Myocyte (in vitro differentiated cells): Measurements from ENCODE around the gene KCNJ2. TPM values are rescaled to one million over a fixed set of nuclear protein-coding genes. Genes with fewer than 3 reads are reported as not detected.
A peak's percentile ranks its signal among the peaks of the same experiment; 100 is the strongest.

Experiments used
- DNase-seq: peaks from one replicate; pipeline ENCODE4 v3.0.0-alpha.2; 2012; ENCODE audit warnings: low read depth
- total RNA-seq: library from RNA; depleted of rRNA; stranded (reverse); fragments of >200 nt; gene quantifications from 2 replicates; pipeline ENCODE4 v1.2.3, GENCODE V29; 2014

The KCNJ2 gene
- total RNA-seq, 1 donor from 2014 or later, result 97.0 TPM

GRCh38 chr17:70158591-70158990, 10.7 kb upstream of the KCNJ2 start:
- no peak for DNase-seq

DNA sequence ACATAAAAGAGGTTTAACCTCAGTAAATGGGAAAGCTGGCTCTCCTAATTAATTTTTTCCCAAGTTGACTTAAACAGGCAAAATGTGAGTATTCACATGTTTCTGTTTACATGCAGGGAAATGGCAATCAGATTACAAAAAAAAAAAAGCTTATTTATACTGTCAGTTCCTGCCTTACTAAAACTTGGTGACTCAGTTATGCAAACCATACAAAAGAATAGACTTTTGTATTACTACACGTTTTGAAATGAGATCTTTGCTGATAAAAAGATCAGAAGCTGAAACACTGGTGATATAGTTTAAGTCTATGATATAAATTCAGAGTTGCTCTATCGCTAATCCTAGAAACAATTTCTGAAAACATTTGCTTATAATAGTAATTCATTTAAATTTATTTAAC, 9.4 kb upstream of the KCNJ2 start:
- no peak for DNase-seq

DNA sequence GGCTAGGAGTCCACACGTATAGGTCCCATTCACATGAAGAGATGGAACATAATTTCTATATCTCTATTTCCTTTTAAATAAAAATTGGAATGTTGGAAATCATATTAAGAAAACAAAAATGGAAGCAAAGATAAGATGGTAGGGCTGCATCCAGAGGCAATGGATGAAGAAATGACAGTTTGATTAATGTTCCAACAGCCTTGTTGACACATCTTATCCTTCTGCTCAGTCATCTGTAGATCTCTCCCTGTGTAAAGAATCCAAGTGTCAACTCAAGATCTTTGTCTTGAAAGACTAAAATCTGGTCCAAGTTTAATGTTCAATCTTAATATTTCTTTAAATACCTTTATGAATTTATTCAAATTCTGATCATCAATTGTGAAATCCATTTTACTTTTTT, 7.8 kb upstream of the KCNJ2 start:
- no peak for DNase-seq

DNA sequence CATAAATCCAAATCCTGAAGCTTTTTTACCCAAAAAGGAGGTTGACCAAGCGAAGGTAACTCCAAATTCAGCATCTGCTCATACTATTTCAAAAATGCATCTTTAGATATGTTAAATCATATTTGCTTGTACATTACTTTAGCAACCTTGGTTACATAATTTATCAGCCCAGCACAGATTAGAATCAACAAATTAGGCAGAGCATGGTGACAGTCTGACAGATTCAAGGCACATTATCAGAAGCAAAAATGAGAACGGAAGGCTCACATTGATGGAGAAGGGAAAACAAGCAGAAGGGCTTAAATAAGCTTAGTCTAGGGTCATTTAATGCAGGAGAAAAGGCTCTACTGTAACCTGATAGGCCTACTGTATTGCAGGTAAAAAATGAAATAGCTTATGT, 3.9 kb upstream of the KCNJ2 start:
- DNase-seq, result no peak

GRCh38 chr17:70166615-70167014, 2.7 kb upstream of the KCNJ2 start:
- DNase-seq, result no peak

DNA sequence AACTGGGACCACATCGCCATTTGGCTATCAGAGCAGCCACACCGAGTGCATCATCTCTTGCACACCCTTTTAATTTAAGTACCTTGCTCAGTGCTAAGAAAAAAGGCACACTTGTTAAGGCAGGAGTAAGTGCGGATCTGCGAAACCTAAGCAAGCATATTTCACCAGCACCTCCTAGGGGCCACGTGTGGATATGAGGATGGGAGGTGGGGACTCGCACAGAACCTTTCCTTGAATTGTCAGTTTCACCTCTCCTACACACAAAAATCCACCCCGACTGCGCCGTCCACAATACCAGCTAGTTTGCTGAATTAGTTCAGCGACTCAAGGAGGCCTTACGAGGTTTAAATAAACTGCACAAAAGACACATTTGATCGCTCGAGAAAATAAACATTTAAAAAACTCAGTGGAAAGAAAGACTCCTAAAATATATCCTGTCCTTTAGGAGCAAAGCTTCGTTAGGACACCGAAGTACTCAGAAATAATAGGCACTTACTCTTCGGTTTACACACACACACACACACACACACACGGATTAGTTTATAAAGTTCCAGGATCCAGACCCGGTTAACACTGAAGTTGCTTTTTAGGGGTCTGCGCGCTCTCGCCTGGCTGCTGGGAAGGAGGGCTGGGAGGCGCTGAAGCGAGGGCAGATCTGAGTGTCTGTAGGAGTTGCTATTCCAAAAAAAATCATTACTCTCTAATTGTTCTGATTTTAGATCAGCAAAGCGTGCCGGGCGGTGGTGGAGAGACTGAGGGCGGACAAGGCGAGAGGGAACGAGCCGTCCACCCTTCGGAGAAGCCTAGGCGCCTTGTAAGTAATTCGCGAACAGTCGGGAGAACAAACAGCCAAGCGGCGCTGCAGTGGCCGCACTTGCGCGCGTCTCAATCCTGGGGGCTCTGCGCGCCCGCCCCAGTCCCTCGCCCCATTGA, 1.0 kb upstream of the KCNJ2 start:
- DNase-seq, result peak; percentile 86

- peak; percentile 73 for DNase-seq
Measured at GRCh38 chr17:70169709-70170597, 621 bp downstream of the KCNJ2 start.

DNA sequence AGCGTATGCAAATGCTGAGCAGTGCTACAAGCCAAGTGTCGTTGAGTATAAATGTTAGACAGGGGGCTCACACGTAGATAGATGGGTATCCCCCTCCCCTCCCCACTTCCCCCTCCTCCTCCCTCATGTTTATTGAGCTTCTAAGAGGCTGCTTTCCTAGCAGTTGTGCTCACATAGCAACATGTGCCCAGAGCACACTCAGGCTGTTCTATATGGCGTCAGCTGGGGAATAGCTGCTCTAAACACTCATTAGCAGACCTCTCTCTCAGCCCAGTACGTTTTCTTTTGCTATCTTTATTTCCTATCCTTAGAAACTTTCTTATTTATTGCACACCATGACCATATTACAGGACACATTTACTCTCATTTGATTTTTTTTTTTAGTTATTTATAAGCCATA, 1.8 kb downstream of the KCNJ2 start:
- DNase-seq, result no peak

- peak; percentile 29 for DNase-seq
Measured at GRCh38 chr17:70172449-70172848, 3.1 kb downstream of the KCNJ2 start.

DNA sequence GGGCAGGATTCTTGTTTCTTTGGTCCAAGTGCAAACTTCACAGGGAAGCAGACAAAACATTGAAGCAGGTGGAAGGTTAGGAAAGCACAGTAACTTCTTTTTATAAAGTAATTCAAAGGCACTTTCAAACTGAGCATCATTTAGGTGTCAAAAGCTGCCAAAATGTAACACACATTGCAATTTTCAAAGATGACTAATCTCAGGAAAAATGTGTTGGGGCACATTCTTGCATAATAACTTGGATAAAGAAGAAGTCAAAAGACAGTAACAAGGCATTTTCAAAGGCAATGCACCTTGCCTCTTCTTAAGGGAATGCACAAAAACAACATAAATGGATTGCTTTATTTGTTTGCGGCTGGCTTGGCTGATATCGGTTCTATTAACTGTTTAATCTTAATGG, 3.6 kb downstream of the KCNJ2 start:
- no peak for DNase-seq

DNA sequence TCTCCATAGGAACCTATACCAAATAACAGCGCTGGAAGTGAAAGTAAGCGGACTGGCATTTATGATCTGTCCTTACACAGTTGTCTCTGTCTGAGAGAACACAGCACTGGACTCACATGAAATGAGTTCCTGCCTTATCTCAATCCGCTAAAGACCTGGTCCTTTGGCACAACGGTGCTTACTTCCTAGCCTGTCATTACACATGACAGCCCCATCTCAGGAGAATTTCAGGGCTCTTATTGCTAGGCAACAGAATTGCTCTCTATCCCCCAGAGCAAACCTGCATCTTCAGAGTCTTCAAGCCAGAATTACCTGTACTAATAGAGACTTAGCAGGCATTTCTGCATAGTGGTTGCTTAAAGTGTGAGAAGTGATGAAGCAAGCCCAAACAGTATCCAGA, 4.3 kb downstream of the KCNJ2 start:
- no peak for DNase-seq

DNA sequence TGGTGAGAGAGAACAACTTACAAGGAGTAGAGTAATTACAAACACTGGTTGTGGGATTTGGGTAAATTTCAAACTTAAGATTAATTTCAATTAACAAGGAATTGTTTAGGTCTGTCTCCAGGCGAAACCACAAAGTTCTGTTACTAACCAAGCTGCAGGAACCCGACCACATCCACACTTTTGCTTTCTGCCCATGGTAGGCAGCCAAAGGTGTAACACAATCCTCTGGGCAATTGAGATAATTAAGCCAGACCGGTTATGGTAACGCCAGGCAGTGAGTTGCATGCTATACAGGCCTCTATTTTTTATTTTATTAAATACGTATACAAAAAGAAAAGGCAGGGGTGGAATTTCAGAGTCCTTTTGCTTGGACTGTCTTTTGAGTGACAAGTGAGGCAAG, 12.0 kb downstream of the KCNJ2 start:
- DNase-seq, result peak; percentile 43

GRCh38 chr17:70181866-70182265, 12.5 kb downstream of the KCNJ2 start:
- no peak for DNase-seq

DNA sequence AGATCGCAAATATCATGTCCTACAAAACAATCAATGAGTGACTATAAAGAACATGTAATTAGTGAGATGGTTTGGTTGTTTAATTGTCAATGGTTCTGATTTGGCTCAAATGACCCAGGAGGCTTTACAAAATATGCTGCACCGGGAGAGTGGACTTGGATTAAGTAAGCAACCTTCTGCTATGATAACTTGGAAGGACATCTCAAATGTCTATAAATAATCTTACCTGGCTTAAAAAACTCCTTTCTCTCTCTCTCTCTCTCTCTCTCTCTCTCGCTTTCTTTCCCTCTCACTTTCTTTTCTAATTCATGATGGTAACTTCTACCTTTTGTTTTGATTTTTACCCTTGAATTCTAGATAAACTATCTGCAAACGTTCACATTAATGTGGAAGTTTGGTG, 14.2 kb downstream of the KCNJ2 start:
- no peak for DNase-seq

DNA sequence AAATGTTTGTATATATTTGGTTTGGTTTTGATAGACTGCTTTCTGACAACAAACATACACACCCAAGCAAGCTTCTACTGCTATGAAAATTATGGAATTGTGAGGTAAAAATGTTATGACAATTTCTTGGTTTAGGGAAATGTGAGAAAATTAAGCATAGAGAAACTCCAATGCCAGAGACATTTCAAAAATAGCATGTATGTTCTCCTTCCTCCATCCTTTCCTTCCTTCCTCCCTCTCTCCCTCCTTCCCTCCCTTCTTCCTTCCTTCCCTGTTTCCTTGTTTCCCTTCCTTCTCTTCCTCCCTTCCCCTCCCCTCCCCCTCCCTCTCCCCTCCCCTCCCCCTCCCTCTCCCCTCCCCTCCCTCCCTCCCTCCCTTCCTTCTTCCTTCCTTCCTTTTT, 14.9 kb downstream of the KCNJ2 start:
- no peak for DNase-seq

- peak; percentile 65 for DNase-seq
Measured at GRCh38 chr17:70184770-70185169, 15.4 kb downstream of the KCNJ2 start.

- DNase-seq, result no peak
Measured at GRCh38 chr17:70185285-70185684, 16.0 kb downstream of the KCNJ2 start.

DNA sequence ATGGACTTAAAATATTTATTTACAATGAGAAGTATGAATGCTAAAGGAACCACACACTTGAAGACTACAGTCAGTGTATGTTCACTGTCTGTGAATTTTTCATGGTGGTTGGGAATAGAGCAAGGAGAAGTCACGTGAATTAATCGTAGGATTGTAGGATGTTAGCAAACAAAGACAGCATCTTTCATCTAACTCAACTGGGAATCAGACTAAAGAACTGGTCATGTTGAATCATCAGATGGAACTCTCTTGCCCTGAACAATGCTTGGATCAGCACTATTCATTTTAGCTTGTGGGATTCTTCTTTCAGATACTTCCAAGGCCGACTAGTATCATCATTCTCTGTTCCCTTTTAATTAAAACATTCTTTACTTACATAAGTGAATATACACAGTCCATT, 18.1 kb downstream of the KCNJ2 start:
- DNase-seq, result peak; percentile 40

DNA sequence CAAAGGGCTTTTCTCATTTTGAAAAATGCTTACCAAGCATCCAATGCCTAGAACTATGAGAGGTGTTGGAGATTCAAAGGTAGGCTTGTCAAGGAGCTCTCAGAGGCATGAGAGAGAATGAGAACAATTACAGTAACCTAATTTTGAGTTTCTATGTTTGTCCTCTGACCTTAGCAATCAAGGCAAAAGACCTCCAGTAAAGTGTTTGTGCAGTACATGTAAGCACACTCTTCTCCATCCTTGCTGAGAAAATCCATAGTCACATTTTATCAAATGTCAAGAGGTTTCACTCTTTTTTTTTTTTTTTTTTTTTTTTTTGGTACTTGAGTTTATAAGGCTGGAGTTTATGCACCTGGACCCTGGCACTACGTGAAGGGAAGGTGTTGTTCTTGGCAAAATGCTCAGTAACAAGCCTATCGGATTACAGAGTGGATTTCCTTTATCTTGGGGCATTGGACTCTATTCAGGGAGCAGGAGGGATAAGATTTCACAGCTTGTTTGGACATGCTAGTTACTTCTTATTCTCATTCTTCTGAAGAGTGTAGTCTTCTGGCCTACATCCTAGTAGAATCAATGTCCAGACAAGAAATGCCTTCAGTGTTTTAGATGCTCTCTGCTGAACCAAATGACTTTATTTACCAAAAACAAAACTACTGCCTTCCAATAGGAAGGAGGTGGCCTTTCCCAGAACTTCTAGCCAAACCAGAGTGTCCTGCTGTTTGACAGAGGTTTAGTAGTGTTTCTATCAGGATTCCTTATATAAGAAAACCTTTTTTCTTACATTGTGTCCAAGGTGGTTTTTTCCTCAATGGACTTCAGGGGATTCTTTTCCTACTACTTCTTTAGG, 21.9 kb downstream of the KCNJ2 start:
- DNase-seq, result no peak

GRCh38 chr17:70195091-70195490, 25.8 kb downstream of the KCNJ2 start:
- DNase-seq, result no peak

DNA sequence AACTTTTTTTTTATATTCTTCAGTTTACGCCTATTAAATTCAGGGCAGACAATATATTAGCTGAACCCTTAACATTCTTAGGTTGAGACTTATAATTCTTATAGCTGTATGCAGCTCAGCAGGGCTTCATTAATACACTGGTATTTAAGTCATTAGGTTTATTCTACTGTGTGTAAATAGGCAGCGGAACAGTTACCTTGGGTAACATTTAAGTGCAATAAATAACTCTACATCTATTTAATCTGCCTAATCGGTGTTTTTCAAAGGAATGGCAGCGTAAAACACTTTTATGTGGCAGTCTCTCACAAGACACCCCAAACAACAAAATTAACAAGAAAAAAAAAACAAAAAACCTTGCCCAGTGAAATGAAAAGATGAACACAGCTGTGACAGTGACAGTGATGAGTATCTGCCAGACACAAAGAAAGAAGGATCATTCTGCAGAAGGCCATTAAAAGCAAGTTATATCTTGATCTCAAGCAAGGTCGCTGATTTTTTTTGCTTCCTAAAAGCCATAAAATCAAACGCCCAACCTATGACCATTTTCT, 32.6 kb downstream of the KCNJ2 start:
- DNase-seq, result no peak
